GM18517 (cell line): Measurements from ENCODE around the gene RNU6-9.

ENCODE experiments used
- ATAC-seq: cut with Tn5 transposase; IDR thresholded peaks from one replicate; pipeline ENCODE4 v1.9.1; 2021; ENCODE audit warnings: mild to moderate bottlenecking, moderate library complexity; ENCODE audit not compliant: unreplicated experiment

The RNU6-9 gene

DNA sequence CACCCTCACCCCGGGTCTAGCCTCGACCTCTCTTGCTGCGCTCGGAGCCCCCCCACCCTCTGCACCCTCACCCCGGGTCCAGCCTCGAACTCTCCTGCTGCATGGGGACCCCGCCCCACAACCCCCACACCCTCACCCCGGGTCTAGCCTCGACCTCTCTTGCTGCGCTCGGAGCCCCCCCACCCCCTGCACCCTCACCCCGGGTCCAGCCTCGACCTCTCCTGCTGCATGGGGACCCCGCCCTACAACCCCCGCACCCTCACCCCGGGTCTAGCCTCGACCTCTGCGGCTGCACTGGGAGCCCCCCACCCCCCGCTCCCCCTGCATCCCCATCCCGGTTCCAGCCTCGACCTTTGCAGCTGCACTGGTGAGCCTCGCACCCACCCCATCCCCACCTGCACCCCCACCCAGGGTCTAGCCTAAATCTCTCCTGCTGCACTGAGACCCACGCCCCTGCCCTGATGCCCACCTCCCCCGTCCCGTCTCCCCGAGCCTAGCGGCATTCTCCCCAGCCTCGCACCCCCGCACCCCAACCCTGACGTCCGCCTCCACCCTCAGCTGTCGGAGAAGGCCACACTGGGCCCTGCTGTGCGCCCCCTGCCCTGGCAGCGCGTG, 32.0 kb upstream of the RNU6-9 start:
- no peak for ATAC-seq

DNA sequence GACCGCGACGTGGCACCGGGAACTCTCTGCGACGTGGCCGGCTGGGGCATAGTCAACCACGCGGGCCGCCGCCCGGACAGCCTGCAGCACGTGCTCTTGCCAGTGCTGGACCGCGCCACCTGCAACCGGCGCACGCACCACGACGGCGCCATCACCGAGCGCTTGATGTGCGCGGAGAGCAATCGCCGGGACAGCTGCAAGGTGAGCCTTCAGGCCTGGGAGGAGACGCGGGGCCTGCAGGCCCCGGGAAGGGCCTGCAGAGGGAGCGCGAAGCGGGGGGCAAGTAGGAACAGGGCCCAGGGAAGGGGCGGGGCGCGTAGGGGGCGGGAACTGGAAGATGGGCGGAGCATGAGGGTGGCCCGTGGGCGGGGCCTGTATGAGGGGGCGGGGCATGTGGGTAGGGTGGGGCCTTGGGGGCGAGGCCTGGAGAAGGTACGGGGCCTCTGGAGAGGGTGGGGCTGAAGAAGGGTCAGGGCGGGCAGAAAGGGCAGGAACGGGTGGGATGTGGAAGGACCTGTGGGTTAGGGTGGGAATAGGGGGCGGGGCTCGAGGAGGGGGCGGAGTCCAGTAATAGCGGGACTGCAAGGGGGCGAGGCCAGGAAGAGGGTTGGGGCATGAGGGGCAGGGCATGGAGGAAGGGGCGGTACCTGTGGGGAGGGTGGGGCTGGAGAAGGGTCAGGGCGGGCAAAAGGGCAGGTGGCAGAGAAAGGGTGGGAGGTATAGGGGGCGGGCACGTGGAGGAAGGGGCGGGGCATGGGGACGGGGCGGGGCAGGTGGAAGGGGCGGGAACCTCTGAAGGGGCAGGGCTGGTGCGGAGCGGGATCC, 31.3 kb upstream of the RNU6-9 start:
- no peak for ATAC-seq

DNA sequence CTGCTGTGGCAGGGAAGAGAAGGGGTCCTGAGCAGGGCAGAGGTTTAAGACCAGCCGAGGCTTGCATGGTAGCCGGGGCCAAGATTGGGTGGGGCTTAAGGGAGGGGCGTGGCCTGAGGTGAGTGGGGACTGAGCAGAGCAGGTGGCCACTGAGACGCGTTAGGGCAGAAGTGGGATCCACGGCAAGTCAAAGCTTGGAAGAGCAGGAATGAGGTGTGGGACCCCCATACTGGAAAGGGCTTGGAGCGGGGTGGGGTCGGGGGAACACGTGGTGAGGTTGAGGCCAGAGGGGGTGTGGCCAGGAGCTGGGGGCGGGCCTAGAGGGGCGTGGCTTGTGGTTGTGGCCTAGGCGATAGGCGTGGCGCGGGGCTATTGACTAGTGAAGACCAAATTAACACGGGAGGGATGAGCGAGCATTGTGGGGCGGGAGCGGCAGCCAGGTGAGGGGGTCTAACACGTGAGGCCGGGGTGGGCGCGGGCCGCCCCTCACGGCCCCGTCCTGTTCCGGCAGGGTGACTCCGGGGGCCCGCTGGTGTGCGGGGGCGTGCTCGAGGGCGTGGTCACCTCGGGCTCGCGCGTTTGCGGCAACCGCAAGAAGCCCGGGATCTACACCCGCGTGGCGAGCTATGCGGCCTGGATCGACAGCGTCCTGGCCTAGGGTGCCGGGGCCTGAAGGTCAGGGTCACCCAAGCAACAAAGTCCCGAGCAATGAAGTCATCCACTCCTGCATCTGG, 30.5 kb upstream of the RNU6-9 start:
- ATAC-seq, result no peak

DNA sequence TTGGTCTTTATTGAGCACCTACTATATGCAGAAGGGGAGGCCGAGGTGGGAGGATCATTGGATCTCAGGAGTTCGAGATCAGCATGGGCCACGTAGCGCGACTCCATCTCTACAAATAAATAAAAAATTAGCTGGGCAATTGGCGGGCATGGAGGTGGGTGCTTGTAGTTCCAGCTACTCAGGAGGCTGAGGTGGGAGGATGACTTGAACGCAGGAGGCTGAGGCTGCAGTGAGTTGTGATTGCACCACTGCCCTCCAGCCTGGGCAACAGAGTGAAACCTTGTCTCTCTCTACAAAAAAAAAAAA, 30.0 kb upstream of the RNU6-9 start:
- ATAC-seq, result no peak

DNA sequence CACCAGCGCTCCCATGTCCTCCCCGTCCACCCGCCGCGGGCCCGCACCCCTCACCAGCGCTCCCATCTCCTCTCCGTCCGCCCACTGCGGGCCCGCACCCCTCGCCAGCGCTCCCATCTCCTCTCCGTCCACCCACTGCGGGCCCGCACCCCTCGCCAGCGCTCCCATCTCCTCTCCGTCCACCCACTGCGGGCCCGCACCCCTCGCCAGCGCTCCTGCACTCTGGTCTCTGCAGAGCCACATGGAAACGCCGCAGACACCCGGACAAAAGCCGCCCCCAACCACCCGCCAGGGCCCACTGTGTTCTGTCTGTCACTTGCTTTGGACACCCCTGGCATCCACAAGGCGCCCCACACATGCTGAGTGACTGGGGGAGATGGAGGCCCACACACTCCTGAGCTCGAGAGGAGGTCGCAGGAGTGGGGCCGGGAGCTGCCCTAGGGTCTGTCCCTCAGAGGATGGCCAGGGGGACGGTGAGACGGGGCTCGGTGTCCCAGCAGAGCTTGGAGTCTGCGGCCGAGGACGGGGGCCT, 26.4 kb upstream of the RNU6-9 start:
- ATAC-seq, result no peak

DNA sequence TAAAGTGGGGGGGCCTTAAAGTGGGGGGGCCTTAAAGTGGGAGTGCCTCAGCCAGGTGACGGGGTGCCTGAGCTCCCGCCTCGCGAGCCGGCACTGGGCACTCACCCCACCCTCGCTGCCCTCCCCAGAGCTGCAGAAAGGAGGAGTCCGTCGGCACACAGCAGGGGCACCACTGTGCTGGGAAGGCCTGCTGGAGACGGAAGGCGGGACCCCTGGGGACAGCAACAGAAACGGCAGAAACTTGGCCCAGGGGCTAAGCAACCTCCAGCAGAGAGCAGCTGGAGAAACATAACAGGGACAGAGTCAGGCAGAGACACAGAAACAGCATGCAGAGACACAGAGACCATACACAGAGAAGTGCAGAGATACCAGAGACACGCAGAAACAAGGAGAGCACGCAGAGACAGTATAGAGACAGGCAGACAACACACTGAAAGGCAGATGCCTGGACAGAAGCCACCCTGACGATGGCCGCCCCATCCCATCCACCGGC, 25.9 kb upstream of the RNU6-9 start:
- ATAC-seq, result no peak

DNA sequence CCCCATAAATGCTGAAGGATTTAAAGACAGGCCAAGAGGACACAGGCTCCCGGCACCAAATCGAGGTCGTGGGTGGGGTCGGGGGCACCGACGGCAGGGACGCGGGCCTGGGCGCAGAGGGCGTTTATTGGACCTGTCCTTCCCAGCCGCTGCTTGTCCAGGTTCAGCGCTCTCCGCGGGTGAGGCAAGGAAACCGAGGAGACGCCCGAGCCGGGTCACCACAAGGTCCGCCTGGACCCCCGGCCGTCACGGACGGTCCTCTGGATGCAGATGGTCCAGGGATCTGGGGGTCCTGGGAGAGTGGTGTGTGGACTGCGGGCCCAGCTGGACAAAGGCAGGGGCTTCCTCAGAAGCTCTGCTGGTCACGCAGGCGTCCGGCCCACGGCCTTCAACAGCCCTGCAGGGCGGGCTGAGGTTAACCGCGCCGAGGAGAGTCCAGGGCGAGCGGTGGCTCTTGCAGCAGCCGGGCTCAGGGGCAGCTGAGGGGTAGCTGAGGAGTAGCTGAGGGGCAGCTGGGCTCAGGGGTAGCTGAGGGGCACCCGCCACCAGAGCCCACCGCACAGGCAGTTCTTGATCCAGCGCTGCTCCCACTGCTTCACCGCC, 25.3 kb upstream of the RNU6-9 start:
- no peak for ATAC-seq

DNA sequence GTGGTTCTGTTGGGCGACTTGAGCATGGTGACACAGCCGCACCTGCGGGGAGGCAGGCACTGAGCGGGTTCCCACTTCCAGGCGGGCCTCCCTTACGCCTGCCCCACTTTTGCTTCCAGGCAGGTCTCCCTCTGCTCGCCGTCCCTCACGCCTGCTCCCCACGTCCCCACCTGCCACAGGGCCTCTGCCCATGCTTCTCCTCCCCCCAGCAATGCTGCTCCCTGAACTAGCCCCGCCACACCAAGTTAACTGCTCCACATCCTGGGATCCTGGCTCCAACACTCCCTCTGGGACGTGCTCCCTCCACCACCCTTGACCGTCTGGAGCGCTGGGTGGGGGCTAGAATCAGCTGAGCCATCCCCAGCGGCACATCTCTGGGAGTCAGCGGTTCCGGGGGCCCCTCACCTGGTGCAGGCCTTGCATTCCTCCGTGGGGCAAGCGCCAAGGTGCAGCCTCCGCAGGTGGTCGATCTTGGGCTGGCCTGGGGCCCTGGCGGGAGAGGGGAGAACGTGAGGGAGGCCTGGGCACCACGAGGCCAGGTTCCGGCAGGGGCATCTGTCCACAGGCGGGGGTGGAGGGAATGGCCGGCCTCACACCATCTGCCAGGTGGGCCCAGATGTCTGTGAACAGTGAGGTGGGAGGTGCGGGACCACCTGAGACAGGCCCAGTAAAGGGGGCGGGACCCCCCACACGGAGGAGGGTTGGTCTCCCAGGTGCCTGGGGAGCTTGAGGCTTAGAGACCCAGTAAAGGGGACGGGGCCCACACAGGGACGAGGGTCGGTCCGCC, 24.6 kb upstream of the RNU6-9 start:
- ATAC-seq, result no peak

DNA sequence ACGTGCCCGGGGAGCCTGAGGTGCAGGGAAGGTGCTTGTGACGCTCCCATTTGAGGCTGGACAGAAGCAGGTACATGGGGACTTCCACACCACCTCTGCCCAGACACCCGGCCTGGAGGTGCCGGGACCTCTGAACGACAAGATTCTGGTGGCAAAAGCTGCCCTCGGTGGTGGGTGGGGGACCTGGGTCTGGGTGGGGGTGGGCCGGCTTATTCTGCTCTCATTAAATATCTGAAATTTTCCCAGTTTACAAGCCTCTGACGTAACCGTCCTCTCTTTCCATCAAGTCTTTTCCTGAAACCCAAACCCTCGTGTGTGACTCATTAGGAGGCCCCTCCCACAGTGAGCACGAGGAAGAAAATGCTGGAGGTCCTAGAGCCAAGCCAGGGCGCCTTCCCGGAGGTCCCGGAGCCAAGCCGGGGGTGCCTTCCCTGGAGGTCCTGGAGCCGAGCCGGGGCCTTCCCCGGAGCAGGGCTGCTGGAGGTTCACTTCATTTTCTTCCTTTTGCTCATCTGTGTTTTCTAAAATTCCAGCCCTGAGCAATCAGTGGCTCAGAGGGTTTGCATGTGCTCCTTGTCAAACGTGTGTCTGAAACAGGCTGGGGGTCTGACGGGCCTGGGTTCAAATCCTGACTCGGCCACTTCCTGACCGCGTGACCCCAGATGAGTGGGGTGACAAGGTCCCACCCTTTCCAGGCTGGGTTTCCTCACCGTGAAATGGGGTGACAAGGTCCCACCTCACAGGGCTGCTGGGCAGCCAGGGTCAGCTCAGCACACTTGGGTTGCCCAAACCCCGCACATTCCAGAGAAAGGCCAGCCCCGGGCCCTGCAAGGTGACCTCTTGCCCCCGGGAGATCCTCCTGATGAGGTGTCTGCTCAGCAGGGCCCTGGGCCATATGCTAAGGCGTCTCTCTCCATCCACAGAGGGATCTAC, 23.8 kb upstream of the RNU6-9 start:
- no peak for ATAC-seq

DNA sequence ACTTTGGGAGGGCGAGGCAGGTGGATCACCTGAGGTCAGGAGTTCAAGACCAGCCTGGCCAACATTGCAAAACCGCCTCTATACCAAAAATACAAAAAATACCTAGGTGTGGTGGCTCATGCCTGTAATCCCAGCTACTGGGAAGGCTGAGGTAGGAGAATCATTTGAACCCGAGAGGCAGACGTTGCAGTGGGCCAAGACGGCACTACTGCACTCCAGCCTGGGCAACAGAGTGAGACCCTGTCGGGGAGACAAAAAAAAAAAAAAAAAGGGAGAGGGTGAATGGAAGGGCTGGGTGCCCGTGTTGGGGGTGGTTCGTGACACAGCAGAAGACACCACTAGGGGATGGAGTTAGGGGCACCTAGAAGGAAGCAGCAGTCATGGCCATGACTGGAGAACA, 23.0 kb upstream of the RNU6-9 start:
- no peak for ATAC-seq

DNA sequence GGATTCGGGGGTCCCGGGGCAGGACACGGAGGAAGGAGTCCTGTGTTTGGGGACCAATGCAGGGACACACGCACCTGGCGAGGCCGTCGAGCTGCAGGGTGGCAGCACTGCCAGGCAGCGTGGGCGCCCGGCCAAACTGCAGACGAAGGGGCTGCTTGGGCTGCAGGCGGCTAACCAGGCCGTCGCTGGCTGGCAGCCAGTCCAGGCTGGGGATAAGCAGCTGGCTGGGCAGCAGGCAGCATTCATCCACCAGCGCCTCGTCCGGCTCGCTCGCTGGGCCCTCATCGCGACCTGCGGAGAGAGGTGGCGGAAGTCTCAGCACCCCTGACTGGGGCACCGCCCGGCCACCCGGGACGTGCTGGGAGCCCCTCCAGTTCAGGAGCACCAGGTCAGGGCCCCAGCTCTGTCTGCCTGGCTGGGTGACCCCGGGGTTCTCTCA, 22.3 kb upstream of the RNU6-9 start:
- no peak for ATAC-seq

DNA sequence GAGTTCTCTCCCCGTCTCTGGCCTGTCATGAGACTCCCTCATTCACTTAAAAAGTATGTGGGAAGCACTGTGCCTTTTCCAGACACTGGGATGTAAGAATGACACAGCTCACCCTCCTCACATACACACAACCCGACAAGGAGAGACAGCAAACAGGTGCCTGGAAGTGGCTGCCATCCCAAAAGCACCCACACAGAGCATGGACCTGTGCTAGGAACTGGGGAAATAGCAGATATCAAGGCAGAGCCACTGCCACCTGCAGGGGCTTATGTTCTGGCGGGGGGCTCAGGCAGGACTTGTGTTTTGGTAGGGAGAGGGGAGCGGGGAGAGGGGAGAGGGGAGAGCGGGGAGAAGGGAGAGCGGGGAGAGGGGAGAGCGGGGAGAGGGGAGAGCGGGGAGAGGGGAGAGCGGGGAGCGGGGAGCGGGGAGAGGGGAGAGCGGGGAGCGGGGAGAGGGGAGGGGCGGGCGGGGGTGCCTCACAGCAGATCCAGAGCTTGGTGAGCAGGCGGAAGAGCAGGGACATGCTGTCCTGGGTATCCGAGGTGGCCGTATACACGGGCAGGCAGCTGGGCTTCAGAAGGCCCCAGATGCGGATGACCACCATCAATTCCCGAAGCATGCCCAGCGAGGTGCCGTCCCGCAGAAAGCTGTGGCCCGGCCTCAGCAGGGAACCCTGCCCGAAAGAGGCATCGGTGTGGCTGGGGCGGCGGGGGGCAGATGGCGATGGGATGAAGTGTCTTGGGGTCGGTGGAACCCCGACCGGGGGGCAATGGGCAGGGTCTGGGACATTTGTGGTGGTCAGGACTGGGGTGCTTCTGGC, 21.6 kb upstream of the RNU6-9 start:
- no peak for ATAC-seq

DNA sequence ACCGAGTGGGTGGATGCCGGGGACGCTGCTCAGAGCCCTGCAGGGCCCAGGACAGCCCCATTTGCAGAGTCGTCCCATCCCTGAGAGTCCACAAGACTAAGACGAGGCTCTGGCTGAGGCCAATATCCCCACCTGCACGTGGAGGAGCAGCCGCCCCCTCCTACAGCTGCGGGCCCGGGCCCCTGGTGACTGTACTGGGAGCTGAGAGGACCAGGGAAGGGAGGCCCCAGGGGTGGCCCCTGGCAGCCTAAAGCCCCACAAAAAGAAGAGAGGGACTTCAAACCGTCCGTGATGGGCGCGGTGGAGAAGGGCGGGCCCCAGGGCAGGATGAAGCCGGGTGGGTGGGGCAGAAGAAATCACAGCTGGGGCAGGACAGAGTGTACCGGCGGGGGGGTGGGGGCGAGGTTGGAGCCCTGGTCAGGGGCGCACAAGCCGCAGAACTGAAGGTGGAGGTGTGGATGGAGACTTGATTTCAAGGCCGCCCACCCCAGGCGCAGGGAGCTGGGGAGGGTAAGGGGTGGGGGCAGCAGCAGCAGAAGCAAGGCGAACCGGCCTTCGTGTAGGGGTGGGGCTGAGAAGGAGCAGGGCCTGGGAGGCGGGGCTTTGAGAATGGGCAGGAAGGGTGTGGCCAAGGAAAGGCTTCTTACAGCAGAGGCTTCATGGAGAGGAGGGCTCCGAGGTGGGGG, 20.9 kb upstream of the RNU6-9 start:
- ATAC-seq, result no peak

DNA sequence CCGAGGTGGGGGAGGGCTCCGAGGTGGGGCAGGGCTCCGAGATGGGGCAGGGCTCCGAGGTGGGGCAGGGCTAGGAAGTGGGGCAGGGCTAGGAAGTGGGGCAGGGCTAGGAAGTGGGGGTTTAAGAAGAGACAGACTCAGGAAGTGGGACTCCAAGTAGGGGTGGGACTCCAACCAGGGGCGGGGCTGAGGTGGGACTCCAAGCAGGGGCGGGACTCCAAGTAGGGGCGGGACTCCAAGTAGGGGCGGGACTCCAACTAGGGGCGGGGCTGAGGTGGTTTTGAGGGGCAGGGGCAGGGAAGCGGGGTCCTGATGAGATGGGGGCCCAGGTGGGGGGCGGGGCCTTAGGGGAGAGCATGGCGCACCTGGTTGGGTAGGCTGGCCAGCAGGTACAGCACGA, 20.2 kb upstream of the RNU6-9 start:
- no peak for ATAC-seq

DNA sequence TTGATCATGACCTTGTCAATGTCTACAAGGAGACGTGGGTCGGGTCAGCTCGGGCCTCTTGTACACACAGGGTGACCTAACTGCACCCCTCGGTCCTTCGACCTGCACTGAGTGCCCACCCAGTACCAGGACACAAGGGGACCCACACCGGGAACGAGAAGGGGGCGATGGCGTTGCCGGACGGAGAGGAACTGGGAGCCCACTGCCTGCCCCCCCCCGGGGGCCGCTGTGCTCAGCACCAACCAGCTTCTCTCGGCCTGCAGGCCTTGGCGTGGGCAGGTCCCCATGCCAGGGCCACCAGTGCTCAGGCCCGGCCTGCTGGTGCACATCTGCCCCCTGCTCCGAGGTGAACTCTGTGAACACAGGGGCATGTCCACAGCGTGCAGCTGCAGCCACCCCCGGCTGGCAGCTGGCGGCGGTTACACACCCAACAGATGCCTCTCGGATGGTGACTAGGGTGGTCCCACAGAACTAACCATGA, 19.7 kb upstream of the RNU6-9 start:
- no peak for ATAC-seq

DNA sequence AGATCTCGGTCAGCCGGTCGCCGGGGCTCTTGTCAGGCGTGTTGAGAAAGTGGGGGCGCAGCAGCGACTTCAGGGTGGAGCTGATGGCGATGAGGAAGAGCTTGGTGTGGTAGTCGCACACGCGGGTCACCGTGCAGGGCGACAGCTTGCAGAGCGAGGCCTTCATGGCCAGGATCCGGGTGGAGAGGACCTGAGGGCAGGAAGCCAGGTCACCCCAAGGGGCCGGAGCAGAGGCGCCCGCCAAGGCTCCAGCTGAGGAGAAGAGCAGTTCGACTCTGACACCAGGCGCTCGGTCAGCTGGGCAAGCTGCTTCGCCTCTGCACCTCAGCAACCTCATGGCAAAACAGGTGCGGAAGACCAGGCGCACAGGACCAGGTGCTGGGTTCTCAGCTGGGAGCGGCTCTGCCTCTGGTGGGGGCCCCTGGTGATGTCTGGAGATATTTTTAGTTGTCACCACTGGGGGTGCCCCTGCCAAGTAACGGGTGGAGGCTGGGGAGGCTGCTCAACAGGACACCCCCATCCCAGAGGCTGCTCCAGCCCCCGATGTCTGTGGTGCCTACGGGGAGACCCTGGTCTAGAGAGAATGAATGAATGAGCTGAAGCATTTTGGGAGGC, 17.9 kb upstream of the RNU6-9 start:
- ATAC-seq, result no peak

DNA sequence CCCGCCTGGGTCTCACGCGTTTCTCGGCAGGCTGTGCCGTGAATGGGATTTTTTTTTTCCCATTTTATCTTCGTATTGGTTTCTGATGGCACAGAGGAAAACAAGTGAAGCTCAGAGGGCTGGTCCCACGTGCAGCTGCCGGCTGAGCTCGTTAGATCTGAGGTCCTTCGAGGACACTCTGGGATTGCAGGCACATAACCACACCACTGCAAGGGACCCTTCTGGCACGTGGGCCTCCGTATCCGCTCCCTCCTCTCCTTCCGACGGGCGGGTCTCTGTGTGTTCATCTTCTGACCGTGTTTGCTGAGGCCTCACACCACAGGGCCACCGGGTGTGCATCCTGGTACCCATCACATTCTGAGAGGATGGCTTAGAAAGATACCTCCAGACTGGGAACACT, 17.2 kb upstream of the RNU6-9 start:
- ATAC-seq, result no peak
